Activated T-helper 2 cell treated with anti-CD3 and anti-CD28 coated beads, Interferon-gamma antibody, Interleukin-2, Interleukin-4, amounts not matched to agents 10 μg/mL and 5 μg/mL and 100 μg/mL, durations not matched to agents 14 hours and 24 hours and 36 hours (primary cell): ENCODE data around the gene C16orf78. TPM values are rescaled to one million over a fixed set of nuclear protein-coding genes. Genes with fewer than 3 reads are reported as not detected.

Experiments used
- DNase-seq: peaks from one replicate; pipeline ENCODE4 v3.0.0; 2021; ENCODE audit warnings: low spot score
- H3K27ac Mint-ChIP-seq: one replicate; pipeline ENCODE4 v1.8.0; 2021; ENCODE audit warnings: mixed read lengths
- H3K27me3 Mint-ChIP-seq: one replicate; pipeline ENCODE4 v1.8.0; 2021; ENCODE audit warnings: low read depth, mixed read lengths
- H3K36me3 Mint-ChIP-seq: one replicate; pipeline ENCODE4 v1.8.0; 2021; ENCODE audit warnings: low read depth, mixed read lengths
- H3K4me1 Mint-ChIP-seq: one replicate; pipeline ENCODE4 v1.8.0; 2021; ENCODE audit warnings: low read depth, mixed read lengths
- H3K4me3 Mint-ChIP-seq: one replicate; pipeline ENCODE4 v1.8.0; 2021; ENCODE audit warnings: low read depth, mild to moderate bottlenecking, moderate library complexity, mixed read lengths
- H3K9me3 Mint-ChIP-seq: one replicate; pipeline ENCODE4 v1.8.0; 2021; ENCODE audit warnings: mixed read lengths
- intact Hi-C: fragments of 100-400 bp; cut with micrococcal nuclease; formaldehyde crosslinking; loops from one replicate; pipeline ENCODE4 v1.15.1; 2023
- total RNA-seq: library from RNA; stranded (reverse); gene quantifications from 2 replicates; pipeline ENCODE4 v1.2.3, GENCODE V29; 2022

C16orf78 gene
- total RNA-seq, result not detected in 2 replicates

DNA sequence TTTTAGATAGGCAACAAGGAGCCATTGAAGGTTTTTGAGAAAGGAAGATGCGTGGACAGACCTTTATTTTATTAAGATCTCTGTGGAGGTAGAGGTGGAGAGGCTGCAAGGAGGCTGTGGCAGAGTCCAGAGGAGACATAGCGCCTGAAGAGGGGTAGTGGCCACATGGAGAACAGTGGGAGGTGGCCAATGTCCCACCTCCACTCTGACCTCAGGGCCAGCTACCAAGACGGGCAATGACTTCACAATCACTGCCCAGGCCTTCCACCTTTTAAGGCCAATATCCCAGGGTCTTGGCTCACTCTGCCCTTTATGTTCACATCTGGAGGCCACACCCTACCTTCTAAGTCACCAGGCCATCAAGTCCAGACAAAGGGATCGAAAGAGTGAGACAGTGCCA, at the start of gene C16orf78:
Gene C16orf78 (plus strand): TSS at position 301 of the 400 bp plus-strand sequence. CDS start 136 bp downstream, outside the sequence.
- H3K36me3 Mint-ChIP-seq, result no peaks in the 10 kb centered on the region
- no peak within 1 kb of the TSS for H3K4me3 Mint-ChIP-seq
- intact Hi-C loops, result no loop called here
- H3K27ac Mint-ChIP-seq, result no peak within 1 kb of the TSS
- no peaks in the 10 kb centered on the region for H3K4me1 Mint-ChIP-seq
- no peaks in the 10 kb centered on the region for H3K27me3 Mint-ChIP-seq
- no peak for DNase-seq
- H3K9me3 Mint-ChIP-seq, result no peaks in the 10 kb centered on the region

DNA sequence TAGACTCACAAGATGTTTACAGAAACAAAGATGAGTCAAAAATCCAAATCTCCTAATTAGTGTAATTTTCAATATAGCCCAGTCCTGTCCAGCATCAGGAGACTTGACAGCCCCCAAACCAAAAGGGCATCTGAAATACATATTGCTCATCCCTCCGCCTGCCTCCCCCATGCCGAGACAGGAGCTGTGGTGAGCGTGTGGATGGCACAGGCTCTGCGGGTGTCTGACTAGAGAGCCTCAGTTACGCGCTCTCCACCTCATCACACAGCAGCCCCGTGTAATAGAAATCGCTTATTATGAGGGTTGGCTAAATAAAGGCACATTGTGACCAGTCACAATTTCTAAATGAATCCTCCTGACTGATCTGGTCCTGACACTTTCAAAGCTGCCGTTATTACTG, 48.9 kb upstream of the C16orf78 start:
- Mint-ChIP-seq H3K27ac (no peak overlapping the region), H3K36me3 (no peaks in the 10 kb centered on the region), H3K27me3 (no peaks in the 10 kb centered on the region), H3K4me1 (no peaks in the 10 kb centered on the region), H3K4me3 (no peak overlapping the region), H3K9me3 (no peaks in the 10 kb centered on the region)
- intact Hi-C loops, result no loop called here
- no peak for DNase-seq

DNA sequence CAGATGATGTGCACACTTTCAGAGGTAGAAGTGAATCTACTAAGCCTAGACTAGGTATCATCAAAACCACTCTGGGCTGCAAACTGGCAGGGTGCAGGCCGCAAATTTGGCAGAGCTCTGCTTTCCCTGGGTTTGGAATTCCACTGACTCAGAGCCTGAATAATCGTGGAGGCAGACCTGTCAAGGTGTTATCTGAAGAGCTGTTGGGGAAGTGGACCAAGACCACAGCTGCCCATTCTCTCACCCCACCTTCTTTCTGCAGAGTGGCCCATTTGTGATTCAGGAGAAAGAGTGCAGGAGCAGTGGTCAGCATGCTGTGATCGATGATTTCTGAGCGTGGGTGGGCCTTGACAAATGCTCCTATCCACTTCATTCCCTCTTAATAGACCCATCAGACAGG, 46.1 kb upstream of the C16orf78 start:
- Mint-ChIP-seq H3K9me3 (no peaks in the 10 kb centered on the region), H3K27ac (no peak overlapping the region), H3K4me3 (no peak overlapping the region), H3K27me3 (no peaks in the 10 kb centered on the region), H3K36me3 (no peaks in the 10 kb centered on the region), H3K4me1 (no peaks in the 10 kb centered on the region)
- no peak for DNase-seq
- intact Hi-C loops, result no loop called here

DNA sequence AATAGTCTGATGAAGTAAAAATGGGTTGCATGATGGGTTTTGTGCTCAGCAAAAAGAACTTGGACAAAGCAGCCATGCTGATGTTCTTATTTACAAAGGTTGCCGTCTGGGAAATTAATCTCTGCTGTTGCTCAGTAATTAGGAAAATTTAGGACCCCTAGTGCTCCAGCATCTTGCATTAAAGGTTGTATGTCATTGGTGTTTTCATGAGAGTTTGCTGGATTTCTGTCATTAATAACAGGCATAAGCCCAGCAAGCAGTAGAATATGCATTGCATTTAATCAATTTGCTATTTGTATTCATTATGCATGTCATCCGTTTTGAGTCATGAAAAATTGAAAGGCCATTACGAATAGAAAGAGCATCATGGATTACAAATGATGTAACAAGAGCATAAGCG, 45.3 kb upstream of the C16orf78 start:
- no peak overlapping the region for H3K27ac Mint-ChIP-seq
- no peaks in the 10 kb centered on the region for H3K4me1 Mint-ChIP-seq
- no peaks in the 10 kb centered on the region for H3K27me3 Mint-ChIP-seq
- no peak for DNase-seq
- H3K9me3 Mint-ChIP-seq, result no peaks in the 10 kb centered on the region
- no peak overlapping the region for H3K4me3 Mint-ChIP-seq
- H3K36me3 Mint-ChIP-seq, result no peaks in the 10 kb centered on the region
- intact Hi-C loops, result no loop called here

DNA sequence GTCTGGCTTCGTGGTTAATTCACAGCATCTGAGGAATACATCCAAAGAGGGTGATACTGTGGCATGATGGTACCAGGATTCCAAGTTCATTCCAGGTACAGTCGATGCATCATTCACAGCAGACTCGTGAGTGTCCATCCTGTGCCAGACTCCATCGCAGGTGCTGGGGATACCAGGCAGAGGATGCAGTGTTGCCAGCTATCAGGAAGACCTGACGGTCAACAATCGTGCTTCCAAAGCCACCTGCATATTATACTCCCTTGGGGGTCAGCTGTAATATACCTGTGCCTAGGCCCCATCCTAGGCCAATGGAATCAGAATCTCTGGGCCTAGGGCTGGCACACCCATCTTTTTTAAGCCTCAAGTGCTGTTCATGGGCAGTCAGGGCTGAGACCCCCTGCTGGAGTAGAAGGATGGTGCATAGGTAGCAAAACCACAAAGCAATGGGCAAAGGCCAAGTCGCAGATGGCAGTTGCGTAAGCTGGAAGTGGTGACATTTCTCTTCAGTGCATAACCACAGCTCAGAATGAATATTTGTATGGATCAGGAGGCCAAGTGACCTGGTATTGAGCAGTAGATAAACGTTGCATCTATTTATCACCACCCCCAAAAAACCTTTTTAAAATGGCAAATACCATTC, 42.9 kb upstream of the C16orf78 start:
- Mint-ChIP-seq H3K27me3 (no peaks in the 10 kb centered on the region), H3K9me3 (no peaks in the 10 kb centered on the region), H3K4me1 (no peaks in the 10 kb centered on the region), H3K36me3 (no peaks in the 10 kb centered on the region), H3K27ac (no peak overlapping the region), H3K4me3 (no peak overlapping the region)
- intact Hi-C loops, result no loop called here
- no peak for DNase-seq

DNA sequence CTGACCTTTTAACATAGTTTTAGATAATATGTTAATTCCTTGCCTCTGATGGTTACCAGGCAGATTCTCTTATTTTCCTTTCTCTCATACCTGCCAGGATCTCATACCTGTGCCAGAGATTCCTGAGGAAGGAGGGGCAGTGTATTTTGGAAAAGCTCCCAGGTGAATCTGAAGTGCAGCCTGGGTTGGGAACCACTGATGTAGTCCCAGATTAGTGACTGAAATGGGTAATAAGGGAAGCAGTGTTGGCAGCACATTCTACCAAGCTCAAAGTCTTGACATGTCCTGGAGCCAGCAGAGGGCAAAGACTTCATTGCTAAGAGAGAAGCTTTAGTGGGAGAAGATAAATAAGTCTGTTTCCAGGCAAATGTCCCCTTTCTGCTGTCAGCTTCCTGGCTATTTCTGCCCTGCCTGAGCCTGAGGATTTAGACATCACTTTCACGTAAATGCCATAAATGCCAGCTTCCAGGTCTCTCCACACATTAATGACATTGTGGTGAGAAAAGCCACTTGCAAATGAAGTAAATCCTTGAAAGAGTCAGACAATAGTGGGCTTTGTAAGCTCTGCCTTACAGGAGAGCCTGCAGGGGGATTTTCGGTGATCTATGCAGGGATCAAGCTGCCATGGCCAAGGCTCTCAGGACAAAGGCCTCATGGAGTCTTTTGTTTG, 40.9 kb upstream of the C16orf78 start:
- H3K36me3 Mint-ChIP-seq, result no peaks in the 10 kb centered on the region
- H3K4me1 Mint-ChIP-seq, result no peaks in the 10 kb centered on the region
- no peak overlapping the region for H3K27ac Mint-ChIP-seq
- DNase-seq, result no peak
- no peaks in the 10 kb centered on the region for H3K9me3 Mint-ChIP-seq
- H3K4me3 Mint-ChIP-seq, result no peak overlapping the region
- no peaks in the 10 kb centered on the region for H3K27me3 Mint-ChIP-seq
- intact Hi-C loops, result no loop called here

DNA sequence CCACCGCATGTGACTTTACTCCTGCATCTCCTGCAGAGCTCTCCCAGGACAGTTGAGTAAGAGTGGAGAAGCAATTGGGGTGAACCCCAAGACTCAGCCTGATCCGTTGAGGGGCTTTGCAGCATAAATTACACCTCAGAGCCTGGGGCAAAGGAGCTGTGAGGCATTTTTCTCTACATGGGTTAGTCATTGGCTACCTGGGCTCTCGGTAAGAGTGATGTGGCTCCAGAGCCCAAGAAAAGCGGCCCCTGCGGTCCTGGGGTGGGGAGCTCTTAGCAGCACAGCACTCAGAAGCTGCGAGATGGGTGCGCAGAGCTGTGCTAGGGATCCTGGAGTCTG, 40.4 kb upstream of the C16orf78 start:
- Mint-ChIP-seq H3K36me3 (no peaks in the 10 kb centered on the region), H3K4me3 (no peak overlapping the region), H3K4me1 (no peaks in the 10 kb centered on the region), H3K27ac (no peak overlapping the region), H3K9me3 (no peaks in the 10 kb centered on the region), H3K27me3 (no peaks in the 10 kb centered on the region)
- no peak for DNase-seq
- intact Hi-C loops, result no loop called here

- Mint-ChIP-seq H3K36me3 (no peaks in the 10 kb centered on the region), H3K9me3 (no peaks in the 10 kb centered on the region), H3K27me3 (no peaks in the 10 kb centered on the region), H3K27ac (no peak overlapping the region), H3K4me3 (no peak overlapping the region), H3K4me1 (no peaks in the 10 kb centered on the region)
- no peak for DNase-seq
- intact Hi-C loops, result no loop called here
These were observed 37.8 kb upstream of the C16orf78 start for GRCh38 chr16:49335828-49336227.

DNA sequence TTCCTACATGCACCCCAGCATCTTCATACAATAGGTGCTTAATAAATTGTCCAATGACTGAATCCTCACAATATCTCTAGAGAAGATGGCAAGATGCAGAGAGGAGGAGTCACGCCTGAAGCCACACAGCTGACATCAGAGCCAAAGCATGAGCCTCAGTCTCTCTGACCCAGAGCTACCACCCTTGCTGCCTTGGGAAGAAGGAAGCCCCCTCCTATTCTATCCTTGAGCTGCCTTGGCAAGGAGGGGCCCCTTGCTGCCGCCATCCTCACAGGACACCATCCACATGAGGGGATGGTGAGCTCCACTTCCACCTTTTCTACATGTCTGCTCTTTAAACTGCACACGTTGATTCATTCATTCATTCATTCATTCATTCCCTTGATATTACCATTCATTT, 37.0 kb upstream of the C16orf78 start:
- Mint-ChIP-seq H3K4me1 (no peaks in the 10 kb centered on the region), H3K27me3 (no peaks in the 10 kb centered on the region), H3K4me3 (no peak overlapping the region), H3K9me3 (no peaks in the 10 kb centered on the region), H3K36me3 (no peaks in the 10 kb centered on the region), H3K27ac (no peak overlapping the region)
- DNase-seq, result no peak
- intact Hi-C loops, result no loop called here

GRCh38 chr16:49337814-49338350, 35.7 kb upstream of the C16orf78 start:
- Mint-ChIP-seq H3K27me3 (no peaks in the 10 kb centered on the region), H3K9me3 (no peaks in the 10 kb centered on the region), H3K27ac (no peak overlapping the region), H3K36me3 (no peaks in the 10 kb centered on the region), H3K4me3 (no peak overlapping the region), H3K4me1 (no peaks in the 10 kb centered on the region)
- no peak for DNase-seq
- intact Hi-C loops, result no loop called here

DNA sequence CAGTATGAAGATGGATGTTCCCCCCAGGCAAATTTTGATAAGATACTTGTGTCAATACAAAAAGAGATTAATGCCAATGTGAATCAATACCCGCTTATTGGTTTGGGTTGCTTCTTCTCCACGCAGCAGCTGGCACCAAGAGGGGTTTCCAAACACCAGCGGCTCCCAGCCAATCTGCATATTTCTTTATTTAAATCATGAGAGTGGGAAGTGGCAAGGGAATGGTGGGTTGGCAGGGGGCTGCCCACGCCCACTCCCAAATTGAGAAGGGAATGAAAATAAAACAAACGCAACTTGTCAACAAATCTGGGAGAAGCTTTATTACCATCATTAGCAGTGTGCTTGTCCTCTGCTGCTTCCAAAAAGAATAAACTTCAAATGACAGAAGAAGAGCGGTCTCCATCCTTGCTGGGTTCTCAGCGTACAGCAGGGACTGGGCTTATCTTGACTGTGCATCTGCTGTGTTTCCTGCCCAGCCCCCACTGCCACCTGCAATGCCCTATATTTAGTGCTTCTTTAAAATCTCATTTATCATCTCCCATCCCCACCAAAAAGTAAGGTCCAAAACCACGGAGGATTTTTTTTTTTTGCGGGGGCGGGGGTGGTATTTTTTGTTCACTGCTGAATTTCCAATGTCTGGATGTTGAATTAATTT, 34.9 kb upstream of the C16orf78 start:
- DNase-seq, result no peak
- Mint-ChIP-seq H3K9me3 (no peaks in the 10 kb centered on the region), H3K27me3 (no peaks in the 10 kb centered on the region), H3K4me1 (no peaks in the 10 kb centered on the region), H3K36me3 (no peaks in the 10 kb centered on the region), H3K4me3 (no peak overlapping the region), H3K27ac (no peak overlapping the region)
- intact Hi-C loops, result no loop called here

- Mint-ChIP-seq H3K27me3 (no peaks in the 10 kb centered on the region), H3K4me1 (no peaks in the 10 kb centered on the region), H3K27ac (no peak overlapping the region), H3K4me3 (no peak overlapping the region), H3K36me3 (no peaks in the 10 kb centered on the region), H3K9me3 (no peaks in the 10 kb centered on the region)
- intact Hi-C loops, result no loop called here
- no peak for DNase-seq
These were observed 33.1 kb upstream of the C16orf78 start for GRCh38 chr16:49340466-49340865.

- intact Hi-C loops, result no loop called here
- no peaks in the 10 kb centered on the region for H3K27me3 Mint-ChIP-seq
- no peak overlapping the region for H3K4me3 Mint-ChIP-seq
- H3K9me3 Mint-ChIP-seq, result no peaks in the 10 kb centered on the region
- no peak overlapping the region for H3K27ac Mint-ChIP-seq
- no peaks in the 10 kb centered on the region for H3K4me1 Mint-ChIP-seq
- no peaks in the 10 kb centered on the region for H3K36me3 Mint-ChIP-seq
- no peak for DNase-seq
These were observed 31.9 kb upstream of the C16orf78 start for GRCh38 chr16:49341706-49342105.
